Occipital lobe (tissue), 2 donors: Measurements from ENCODE around the gene KCTD17. TPM values are rescaled to one million over a fixed set of nuclear protein-coding genes. Genes with fewer than 3 reads are reported as not detected.

ENCODE experiments used
- DNase-seq: peaks from one replicate; lab custom pipeline; 2025; lab: John Stamatoyannopoulos, UW
- total RNA-seq: library from RNA; depleted of rRNA; stranded (reverse); fragments of >200 nt; gene quantifications from one replicate; pipeline ENCODE4 v1.2.3, GENCODE V29; 2014

Gene KCTD17
- 22.6 TPM for total RNA-seq

DNA sequence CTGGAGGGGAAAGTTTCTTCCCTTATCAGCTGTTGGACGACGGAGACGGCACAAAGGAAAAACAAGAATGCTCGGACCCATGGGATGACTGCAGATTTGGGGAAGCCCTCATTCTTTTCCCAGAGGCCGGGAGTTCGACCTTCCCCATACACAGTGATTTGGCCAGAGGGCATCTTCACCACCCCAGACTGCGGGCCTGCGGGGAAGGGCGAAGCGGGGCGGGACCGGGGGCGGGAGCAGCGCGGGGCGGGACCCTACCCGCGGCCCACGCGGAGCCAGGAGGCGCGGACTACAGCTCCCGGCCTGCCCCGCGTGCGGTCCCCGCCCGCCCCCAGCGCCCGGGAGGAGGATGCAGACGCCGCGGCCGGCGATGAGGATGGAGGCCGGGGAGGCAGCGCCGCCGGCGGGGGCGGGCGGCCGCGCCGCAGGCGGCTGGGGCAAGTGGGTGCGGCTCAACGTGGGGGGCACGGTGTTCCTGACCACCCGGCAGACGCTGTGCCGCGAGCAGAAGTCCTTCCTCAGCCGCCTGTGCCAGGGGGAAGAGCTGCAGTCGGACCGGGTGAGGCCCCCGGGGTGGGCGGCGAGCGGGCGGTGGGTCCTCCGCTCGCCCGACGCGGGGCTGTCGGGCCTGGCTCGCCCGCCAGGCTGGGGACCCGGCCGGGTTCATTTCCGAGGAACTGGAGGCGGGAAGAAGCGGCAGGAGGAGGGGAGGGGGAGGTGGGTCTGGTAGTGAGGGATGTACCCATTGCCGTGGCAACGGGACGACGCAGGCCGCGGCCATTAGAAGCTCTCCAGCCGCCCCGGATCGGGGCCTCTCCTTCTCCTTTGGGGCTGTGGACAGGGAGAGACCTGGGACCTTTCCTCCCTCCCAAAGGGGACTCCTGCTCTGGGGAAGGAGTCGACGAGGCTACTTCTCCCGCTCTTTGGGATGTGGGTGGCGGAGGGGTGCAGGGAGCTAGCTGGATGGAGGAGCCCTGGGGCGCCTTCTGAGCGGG lies at the start of gene KCTD17:
KCTD17 (plus strand) TSS at position 352 of the 995 bp plus-strand sequence; CDS start at position 371, 19 bp downstream.
- DNase-seq, result peak; percentile 69

GRCh38 chr22:37001826-37002225 lies 49.7 kb upstream of the KCTD17 start:
- DNase-seq, result no peak

- peak; percentile 72 for DNase-seq
Measured at GRCh38 chr22:37002633-37003032, 48.9 kb upstream of the KCTD17 start.

- no peak for DNase-seq
Measured at GRCh38 chr22:37007651-37008050, 43.9 kb upstream of the KCTD17 start.

DNA sequence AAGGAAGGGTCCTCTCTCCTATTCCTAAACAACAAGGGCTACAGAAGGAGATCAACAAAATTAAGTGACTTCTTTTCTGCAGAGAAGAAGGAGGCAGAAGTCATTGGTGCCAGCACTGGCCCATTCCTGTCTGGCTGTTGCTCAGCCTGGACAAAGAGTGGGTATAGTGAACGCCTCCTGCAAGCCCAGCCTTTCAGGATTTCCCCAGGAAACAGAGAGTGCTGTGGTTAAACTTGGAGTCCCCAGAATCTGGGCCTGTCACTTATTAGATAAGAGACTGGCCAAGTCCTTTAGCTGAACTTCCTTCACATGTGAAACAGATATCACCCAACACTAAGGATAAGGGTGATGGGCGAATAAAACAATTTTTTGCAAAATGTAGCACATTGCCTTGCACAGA lies 43.2 kb upstream of the KCTD17 start:
- no peak for DNase-seq

- DNase-seq, result no peak
Measured at GRCh38 chr22:37009490-37009889, 42.1 kb upstream of the KCTD17 start.

DNA sequence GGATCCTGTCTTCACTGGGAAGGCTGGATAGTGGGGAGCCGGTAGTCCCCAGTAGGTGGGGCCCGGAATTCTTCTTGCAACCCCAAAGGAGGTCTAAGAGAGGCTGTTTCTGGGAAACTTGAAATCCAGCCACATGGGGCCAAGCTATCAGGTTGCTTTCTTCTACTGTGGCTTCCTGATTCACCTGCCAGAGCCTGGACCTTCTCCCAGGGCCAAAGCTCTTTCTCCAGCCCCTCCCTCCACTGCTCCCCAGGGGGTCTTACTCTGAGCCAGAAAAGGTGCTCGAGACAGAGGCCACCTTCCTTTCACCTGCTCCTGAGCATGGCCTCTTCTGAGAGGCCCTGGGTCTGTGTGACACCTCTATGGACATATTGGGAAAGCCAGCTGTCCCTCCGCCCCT lies 41.4 kb upstream of the KCTD17 start:
- no peak for DNase-seq

DNA sequence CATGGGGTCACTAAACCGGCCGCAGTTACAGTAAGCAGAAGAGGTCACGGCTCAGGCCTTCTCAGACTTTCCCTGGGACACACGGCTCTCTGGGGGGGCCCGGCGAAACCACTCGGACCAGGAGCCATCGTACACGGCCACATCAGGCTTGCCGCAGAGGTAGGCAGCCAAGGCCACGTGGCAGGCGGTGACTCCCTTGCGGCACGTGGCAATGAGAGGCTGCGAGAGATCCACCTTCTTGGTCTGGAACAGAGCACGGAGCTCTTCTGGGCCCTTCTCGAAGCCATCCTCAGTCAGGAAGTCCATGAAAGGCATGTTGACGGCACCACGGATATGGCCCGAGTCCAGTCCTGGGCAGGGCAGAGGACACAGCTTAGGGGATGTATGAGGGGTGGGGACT lies 40.6 kb upstream of the KCTD17 start:
- DNase-seq, result no peak

DNA sequence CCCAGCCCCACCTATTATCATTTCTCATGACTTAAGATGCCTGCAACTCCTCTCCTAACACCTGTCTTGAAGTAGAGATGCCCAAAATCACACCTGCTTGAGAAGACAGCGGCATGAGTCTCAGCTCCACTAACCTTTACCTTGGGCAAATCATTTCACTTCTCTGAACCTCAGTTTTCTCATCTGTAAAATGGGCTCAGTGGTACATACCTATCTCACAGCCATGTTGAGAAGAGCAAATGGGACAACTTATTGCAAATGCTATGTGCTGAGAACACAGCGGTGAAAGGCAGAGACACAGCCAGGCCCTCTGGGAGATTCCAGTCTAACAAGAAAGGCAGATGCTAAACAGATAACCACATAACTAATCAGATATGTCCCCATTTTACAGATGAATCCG lies 40.1 kb upstream of the KCTD17 start:
- DNase-seq, result no peak

- DNase-seq, result no peak
Measured at GRCh38 chr22:37012262-37012904, 39.2 kb upstream of the KCTD17 start.

GRCh38 chr22:37012956-37013355 lies 38.6 kb upstream of the KCTD17 start:
- DNase-seq, result no peak

DNA sequence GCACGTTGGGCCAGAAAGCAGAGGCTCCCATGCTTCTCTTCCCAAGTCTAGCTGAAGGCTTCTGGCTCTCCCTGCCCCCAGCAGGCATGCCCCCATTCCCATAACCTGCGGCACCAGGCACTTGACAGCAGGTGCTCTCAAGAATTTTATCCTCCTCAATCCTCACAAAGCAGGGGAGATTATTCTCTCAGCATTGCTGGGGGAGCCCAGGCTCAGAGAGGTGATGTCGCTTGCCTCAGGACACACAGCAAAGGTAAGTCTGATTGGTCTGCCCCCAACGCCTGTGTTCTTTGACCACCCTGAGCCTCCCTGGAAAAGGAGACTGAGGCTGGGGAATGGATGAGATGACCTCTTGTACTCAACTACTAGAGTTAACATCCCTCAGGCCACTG lies 37.1 kb upstream of the KCTD17 start:
- DNase-seq, result no peak

- no peak for DNase-seq
Measured at GRCh38 chr22:37014835-37015586, 36.5 kb upstream of the KCTD17 start.

GRCh38 chr22:37015587-37015878 lies 36.0 kb upstream of the KCTD17 start:
- DNase-seq, result no peak

DNA sequence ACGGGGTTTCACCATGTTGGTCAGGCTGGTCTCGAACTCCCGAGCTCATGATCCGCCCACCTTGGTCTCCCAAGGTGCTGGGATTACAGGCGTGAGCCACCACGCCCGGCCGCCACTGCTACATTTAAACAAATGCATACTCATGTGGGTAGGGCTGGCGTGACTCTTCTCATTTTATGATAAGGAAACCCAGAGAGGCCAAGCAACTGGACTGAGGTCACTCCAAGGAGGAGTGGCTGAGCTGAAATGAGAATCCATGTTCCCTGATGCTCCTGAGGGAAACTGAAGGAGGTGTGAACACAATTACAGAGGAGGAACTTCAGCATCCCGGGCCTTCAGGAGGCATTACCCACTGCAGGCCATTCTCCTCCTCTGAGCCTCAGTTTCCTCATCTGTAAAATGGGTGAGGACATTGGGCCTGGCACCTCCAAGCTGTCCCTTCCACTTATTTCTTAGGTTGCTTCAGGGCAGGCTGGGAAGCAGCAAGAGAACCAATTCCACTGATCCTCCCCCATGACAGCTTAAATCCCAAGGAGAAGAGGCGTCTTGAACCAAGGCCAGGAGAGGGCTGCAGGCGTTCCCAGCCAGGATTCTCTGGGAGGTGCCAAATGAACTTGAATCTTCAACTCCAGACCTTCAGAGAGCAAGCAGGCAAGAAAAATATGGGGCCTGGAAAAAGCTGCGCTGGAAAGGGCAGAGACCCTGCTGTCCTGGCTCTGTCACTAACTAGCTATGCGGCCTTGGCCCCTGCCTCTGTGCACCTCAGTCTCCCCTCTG lies 35.2 kb upstream of the KCTD17 start:
- no peak for DNase-seq

GRCh38 chr22:37017356-37017755 lies 34.2 kb upstream of the KCTD17 start:
- DNase-seq, result no peak

DNA sequence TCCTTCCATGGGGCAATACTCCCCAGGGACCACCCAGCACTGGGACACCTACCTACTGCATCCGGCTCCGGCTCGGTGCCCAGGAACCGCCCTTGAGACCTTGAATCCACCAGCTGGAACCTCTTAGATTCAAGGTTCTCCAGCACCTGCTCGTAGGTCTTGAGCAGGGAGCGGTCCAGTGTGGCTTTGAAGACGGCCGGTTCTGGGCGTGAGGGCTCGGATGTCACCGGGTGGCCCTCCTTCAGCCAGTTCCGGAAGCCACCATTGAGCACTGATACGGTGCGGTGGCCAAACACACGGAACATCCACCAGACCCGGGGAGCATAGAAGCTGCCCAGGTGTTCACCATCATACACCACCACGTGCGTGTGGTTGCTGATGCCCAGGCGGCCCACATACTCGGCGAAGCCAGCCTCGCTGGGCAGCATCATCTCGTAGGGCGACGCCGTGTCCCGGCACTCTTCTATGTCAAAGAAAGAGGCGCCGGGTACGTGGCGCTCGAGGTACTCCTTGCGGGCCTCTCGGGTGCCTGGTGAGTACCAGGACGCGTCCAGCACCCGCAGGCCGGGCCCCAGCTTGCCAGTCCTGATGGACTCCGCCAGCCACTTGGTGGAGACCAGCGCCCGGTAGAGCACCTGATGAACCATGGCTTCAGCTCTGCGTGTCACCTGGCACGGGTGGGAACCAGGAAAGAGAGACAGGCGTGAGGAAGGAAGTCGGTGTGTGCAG lies 33.3 kb upstream of the KCTD17 start:
- DNase-seq, result no peak

DNA sequence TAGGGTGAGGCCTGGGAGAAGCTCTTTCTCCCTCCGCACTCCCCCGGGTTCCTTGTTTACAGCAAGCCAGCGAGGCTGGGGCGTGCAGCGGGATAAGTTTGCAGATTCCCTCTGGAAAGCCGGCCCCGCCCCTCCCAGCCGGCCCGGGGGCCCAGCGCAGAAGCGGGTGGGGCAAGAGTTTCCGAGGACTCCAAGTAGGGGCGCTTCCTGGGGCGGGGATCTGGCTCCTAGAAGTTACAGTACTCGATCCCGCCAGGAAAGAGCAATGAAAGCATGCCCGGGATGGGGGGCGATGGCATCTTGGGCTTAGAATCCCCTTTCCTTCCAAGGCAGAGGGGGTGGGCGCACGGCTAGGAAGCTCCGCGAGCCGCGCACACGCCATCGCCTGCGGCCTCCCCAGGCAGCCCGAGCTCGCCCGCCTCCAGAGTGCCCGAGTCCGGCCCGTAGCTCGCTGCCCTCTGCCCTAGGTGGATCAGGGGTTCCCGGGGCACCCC lies 32.7 kb upstream of the KCTD17 start:
- DNase-seq, result no peak

DNA sequence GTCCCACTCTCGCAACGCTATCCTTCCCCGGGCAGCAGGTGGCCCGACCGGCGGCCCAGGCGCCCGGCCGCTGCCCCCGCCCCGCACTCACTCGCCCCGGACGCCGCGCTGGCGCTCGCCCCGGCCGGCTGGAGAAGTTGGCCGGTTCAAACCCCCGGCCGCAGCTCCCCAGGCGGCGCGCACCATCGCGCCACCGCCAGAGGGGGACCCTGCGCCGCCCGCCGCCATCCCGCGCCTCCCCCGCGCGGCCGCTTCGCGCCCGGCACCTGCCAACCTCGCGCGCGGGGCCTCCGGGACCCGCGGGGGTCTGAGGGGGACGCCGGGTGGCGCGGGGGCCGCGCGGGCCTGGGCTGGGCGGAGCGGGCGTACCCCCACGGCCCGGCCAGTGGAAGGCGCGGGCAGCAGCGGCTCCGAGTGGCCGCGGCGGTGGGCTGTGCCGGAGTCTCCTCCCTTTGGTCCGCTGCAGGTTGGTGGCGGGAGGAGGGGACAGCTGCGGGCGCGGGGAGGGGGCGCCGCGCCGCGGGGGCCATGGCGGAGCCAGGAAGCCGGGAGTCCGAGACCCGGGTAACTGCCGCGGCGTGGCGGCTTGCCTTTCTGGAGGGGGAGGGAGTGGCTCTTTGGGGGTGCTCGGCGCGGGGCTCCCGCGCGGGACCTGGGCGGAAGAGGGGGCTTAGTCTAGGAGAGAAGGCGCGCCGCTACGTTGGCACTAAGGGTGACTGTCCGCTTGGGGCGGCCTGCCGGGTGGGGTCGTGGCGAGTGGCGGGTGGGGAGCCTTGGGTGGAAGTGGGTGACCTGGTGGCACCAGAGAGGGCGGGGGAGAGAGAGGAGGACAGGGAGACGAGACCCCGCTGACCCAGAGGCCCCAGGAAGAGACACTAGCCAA lies 32.0 kb upstream of the KCTD17 start, which contains the start of the genes MPST and TST:
MPST (plus strand) TSS at position 434 of the 883 bp plus-strand sequence; CDS start at position 529, 95 bp downstream.
TST (minus strand) TSS at position 139 of the 883 bp plus-strand sequence. CDS start 715 bp downstream, outside the sequence.
- DNase-seq, result peak; percentile 69
